DND-41 (cell line): ENCODE results near the gene TEFM.
"Not testable (repeated sequence)": the region's sequence is repeated elsewhere in the genome, so short reads cannot be mapped to it uniquely, and the experiment has no call there.

Experiments
- ATAC-seq: fragments of 200-7000 bp; cut with Tn5 transposase; 3 replicates; pipeline ENCODE4 v1.9.1; 2021; ENCODE audit warnings: low read depth; ENCODE audit not compliant: insufficient read depth
- DNase-seq: peaks from one replicate; pipeline ENCODE4 v3.0.0-alpha.2; 2020
- H2AFZ ChIP-seq: 2 replicates; pipeline ENCODE4 v1.6.0; 2012; ENCODE audit warnings: low read depth, low read length
- H3K27ac ChIP-seq: 2 replicates; pipeline ENCODE4 v1.5.1; 2012; ENCODE audit warnings: low read length, inconsistent platforms
- H3K27me3 ChIP-seq: fragments of 200-600 bp; sonication (generic); 2 replicates; pipeline ENCODE4 v1.6.0; 2012; ENCODE audit warnings: low read length, mild to moderate bottlenecking, inconsistent platforms; ENCODE audit not compliant: insufficient read depth, poor library complexity
- H3K36me3 ChIP-seq: 2 replicates; pipeline ENCODE4 v1.5.1; 2012; ENCODE audit warnings: low read length, inconsistent platforms; ENCODE audit not compliant: insufficient read depth
- H3K4me1 ChIP-seq: 2 replicates; pipeline ENCODE4 v1.5.1; 2012; ENCODE audit warnings: mild to moderate bottlenecking, low read length; ENCODE audit not compliant: insufficient read depth
- H3K4me2 ChIP-seq: 2 replicates; pipeline ENCODE4 v1.6.0; 2012; ENCODE audit warnings: mild to moderate bottlenecking, moderate library complexity, low read length, inconsistent platforms; ENCODE audit not compliant: insufficient read depth
- H3K4me3 ChIP-seq, 2 experiments: fragments of 200-600 bp in 1 of 2; shearing (Covaris generic) in 1 of 2; 2 replicates each; pipeline ENCODE4 v1.5.1; 2012 to 2016; ENCODE audit warnings: inconsistent platforms in 2 of 2, low read length in 2 of 2, mild to moderate bottlenecking in 2 of 2, low read depth in 1 of 2, moderate library complexity in 1 of 2
- H3K79me2 ChIP-seq: 2 replicates; pipeline ENCODE4 v1.6.0; 2012; ENCODE audit warnings: low read length, inconsistent platforms; ENCODE audit not compliant: insufficient read depth
- H3K9ac ChIP-seq: 2 replicates; pipeline ENCODE4 v1.6.0; 2012; ENCODE audit warnings: low read depth, mild to moderate bottlenecking, inconsistent platforms, low read length, moderate library complexity
- H3K9me3 ChIP-seq: 2 replicates; pipeline ENCODE4 v1.5.1; 2012; ENCODE audit warnings: low read length, moderate library complexity, mild to moderate bottlenecking, inconsistent platforms; ENCODE audit not compliant: insufficient read depth, severe bottlenecking
- H4K20me1 ChIP-seq: 2 replicates; pipeline ENCODE4 v1.6.0; 2012; ENCODE audit warnings: low read length; ENCODE audit not compliant: insufficient read depth
- CTCF ChIP-seq: IDR thresholded peaks from 2 replicates; pipeline ENCODE4 v1.5.1; 2012; ENCODE audit warnings: borderline replicate concordance, low read length, moderate library complexity, mild to moderate bottlenecking; ENCODE audit not compliant: poor library complexity, severe bottlenecking; ENCODE audit errors: extremely low read depth
- EZH2 ChIP-seq: IDR thresholded peaks from 3 replicates; pipeline ENCODE4 v1.6.1; 2012; ENCODE audit warnings: borderline replicate concordance, low read depth, mild to moderate bottlenecking, moderate library complexity, low read length, inconsistent platforms; ENCODE audit not compliant: severe bottlenecking

The TEFM gene

GRCh38 chr17:30930495-30930894 is 24.5 kb upstream of the TEFM start:
- H3K4me1 ChIP-seq, result no peaks in the 10 kb centered on the region
- H2AFZ ChIP-seq, result no peak overlapping the region
- ATAC-seq, result no peak
- no peaks in the 10 kb centered on the region for H3K36me3 ChIP-seq
- H3K79me2 ChIP-seq, result no peaks in the 10 kb centered on the region
- no peak overlapping the region for H3K9ac ChIP-seq
- no peak overlapping the region for H3K27ac ChIP-seq
- H3K27me3 ChIP-seq, result peaks cover 3% of the 10 kb centered on the region
- TF ChIP-seq EZH2, result no peak
- no peak for TF ChIP-seq CTCF
- H3K9me3 ChIP-seq, result no peaks in the 10 kb centered on the region
- H3K4me3 ChIP-seq, result no peak overlapping the region
- no peak overlapping the region for H3K4me2 ChIP-seq
- H4K20me1 ChIP-seq, result no peaks in the 10 kb centered on the region
- DNase-seq, result no peak

- H3K27ac ChIP-seq, H3K4me3 ChIP-seq, ATAC-seq, H3K9me3 ChIP-seq, H3K4me2 ChIP-seq, H3K36me3 ChIP-seq, H4K20me1 ChIP-seq, H2AFZ ChIP-seq, H3K27me3 ChIP-seq, DNase-seq, H3K4me1 ChIP-seq, H3K9ac ChIP-seq, H3K79me2 ChIP-seq: not testable (repeated sequence)
These were observed 23.8 kb upstream of the TEFM start for GRCh38 chr17:30929861-30930260.

GRCh38 chr17:30929081-30929633 is 23.1 kb upstream of the TEFM start:
- ATAC-seq, result no peak

GRCh38 chr17:30928584-30928983 is 22.5 kb upstream of the TEFM start:
- H3K27ac ChIP-seq, result no peak overlapping the region
- no peak overlapping the region for H3K4me3 ChIP-seq
- no peak overlapping the region for H3K9ac ChIP-seq
- DNase-seq (no peak), ATAC-seq (no peak)
- no peaks in the 10 kb centered on the region for H3K36me3 ChIP-seq
- no peaks in the 10 kb centered on the region for H3K9me3 ChIP-seq
- no peak for TF ChIP-seq EZH2
- no peak for TF ChIP-seq CTCF
- H3K27me3 ChIP-seq, result no peaks in the 10 kb centered on the region
- no peaks in the 10 kb centered on the region for H3K4me1 ChIP-seq
- H3K79me2 ChIP-seq, result no peaks in the 10 kb centered on the region
- H3K4me2 ChIP-seq, result no peak overlapping the region
- no peak overlapping the region for H2AFZ ChIP-seq
- H4K20me1 ChIP-seq, result no peaks in the 10 kb centered on the region

More at GRCh38 chr17:30929081-30929633, 23.1 kb upstream of the TEFM start:
- Histone ChIP-seq H3K4me2 (no peak overlapping the region), H3K4me1 (no peaks in the 10 kb centered on the region), H3K4me3 (no peak overlapping the region), H3K27me3 (peaks cover 2% of the 10 kb centered on the region), H3K27ac (no peak overlapping the region), H3K9me3 (no peaks in the 10 kb centered on the region), H2AFZ (no peak overlapping the region), H4K20me1 (no peaks in the 10 kb centered on the region), H3K9ac (no peak overlapping the region), H3K79me2 (no peaks in the 10 kb centered on the region), H3K36me3 (no peaks in the 10 kb centered on the region)
- no peak for DNase-seq
- TF ChIP-seq CTCF, result no peak
